NCI-H1930 (cell line): ENCODE data around the gene TAGLN.
"Not testable (repeated sequence)": the region's sequence is repeated elsewhere in the genome, so short reads cannot be mapped to it uniquely, and the experiment has no call there.

Experiments used
- DNase-seq, 2 experiments: peaks; one replicate each; lab custom pipeline; 2025; lab: John Stamatoyannopoulos, UW

The TAGLN gene

DNA sequence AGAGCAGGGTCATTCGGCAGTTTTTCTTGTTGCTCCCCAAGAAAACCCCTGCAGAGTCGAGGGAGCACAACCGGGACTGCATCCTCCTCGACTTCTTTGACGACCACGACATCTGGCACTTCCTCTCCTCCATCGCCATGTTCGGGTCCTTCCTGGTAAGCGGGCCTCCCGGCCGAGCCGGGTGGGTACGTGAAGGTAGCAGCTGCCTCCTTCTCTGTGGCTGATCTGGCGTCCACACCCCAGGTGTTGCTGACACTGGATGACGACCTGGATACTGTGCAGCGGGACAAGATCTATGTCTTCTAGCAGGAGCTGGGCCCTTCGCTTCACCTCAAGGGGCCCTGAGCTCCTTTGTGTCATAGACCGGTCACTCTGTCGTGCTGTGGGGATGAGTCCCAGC lies 3.4 kb upstream of the TAGLN start:
- no peak for DNase-seq

DNA sequence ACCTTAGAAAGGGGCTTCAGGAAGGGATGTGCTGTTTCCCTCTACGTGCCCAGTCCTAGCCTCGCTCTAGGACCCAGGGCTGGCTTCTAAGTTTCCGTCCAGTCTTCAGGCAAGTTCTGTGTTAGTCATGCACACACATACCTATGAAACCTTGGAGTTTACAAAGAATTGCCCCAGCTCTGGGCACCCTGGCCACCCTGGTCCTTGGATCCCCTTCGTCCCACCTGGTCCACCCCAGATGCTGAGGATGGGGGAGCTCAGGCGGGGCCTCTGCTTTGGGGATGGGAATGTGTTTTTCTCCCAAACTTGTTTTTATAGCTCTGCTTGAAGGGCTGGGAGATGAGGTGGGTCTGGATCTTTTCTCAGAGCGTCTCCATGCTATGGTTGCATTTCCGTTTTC lies 2.2 kb upstream of the TAGLN start:
- no peak for DNase-seq

DNA sequence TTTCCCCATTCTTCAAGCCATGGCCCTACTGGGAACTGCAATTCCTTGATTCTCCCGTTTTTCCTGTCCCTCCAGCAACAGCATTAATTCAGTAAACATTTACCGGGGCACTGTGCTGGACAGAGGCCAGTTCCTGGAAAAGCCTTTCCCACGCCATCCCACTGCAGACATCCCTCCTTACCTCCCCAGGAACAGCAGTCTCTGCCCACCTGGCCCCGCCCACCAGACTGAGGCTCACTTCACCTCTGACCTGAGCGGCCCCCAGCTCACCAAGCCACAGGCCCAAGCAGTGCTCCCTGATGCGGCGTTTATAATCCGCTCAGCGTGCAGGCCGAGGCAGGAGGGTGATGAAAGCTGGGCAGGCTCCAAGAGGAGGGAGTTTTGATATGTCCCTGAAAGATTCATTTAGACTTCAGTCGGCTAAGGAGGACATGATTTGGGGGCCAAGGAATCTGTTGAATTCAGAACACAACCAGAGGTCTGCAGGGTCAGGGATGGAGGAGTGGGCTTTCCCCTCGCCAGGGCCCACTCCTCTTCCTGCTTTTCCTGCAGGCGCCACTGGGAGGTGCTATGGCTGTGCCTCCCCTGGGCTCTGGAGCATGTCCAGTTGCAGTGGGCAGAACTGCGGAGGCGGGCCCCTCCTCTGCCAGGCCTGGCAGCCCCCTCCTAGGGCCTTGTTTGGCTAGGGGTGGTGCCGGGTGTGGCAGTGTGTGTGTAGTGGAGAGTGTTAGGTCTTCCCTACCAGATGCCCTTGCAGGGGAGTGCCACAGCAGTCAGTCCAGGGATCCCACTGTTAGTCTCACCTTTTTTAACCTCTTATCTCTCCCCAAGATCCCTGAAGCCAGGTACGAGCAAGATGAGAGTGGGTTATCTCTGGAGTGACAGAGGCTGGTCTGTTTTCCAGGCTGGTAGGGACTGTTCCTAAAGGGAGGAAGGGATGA lies 1.4 kb upstream of the TAGLN start:
- DNase-seq = no peak

- no peak for DNase-seq
These were observed 557 bp upstream of the TAGLN start for GRCh38 chr11:117198613-117199012.

DNA sequence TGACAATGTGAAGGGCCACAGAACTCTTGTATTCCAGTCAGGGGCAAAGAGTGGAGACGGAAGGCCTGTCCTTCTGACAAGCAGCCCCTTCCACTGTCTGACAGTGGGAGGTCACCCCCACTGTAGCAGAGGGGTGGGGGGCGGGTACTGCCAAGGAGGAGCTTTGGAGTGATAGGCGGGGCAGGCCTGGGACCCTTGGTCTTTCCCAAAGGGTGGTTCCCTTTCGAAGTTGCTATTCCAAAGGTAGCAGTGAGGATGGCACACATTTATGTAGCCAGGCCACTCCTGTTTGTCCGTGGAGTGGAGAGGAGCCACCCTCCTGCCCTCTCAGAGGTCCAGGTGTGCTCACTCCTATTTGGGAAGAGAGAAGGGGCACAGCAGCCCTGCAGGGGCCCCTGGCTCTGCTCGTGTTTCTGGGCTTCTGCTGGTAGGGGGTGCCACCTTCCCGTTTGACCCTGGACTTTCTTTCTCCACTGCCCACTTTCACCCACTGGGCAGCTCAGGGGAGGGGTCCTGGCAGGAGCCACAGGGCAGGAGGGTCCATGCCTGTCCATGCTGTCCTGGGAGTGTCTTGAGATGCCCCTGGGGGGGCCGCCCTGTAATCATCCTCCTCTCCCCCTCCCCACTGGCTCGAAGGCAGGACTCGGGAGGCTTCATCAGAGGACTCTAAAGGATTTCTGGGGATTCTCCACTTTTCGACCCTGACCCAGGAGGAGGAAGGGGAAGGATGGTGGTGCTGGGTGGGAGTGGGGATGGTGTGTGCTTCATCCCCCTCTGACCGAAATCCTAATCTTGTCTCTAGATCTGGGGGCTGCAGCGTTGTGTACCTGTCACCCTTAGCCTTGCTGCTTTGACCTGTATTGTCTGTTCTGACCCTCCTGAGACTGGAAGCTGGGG lies 994 bp downstream of the TAGLN start:
- no peak for DNase-seq

DNA sequence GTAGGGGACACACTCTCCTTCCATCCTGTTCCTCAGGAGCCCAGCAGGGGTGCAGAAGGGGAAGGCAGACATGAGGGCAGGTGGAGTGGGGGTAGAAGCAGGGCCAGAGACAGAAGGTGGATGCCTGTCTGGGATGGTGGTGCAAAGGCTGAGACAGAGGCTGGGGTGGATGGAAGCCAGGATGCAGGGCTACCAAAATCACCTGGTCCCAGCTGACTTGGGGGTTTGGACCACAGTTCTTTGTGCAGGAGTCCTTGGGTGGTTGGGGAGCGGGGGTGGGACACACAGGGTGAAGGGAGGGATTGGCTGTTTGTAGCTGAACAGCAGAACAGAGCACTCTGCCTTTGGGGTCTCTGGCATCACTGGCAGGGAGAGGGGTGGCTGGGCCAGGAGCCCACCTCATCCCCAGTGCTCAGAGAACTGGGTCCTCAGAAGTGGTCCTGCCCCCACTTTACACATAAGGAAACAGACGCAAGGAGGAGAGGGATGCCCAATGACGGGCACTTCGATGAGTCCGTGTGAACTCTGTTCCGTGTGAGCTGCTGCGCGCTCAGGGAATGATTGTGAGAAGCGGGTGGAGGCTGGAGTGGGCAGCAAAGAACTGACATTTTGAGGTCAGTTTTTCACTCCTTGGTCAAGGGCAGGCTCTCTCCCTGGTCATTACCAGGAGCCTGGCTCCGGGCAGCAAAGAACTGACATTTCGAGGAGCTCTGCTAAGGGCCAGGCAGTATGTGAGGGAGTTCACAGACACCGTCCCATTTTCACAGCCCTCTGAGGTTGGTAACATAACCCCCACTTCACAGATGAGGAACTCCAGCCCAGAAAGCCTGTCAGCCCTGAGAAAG lies 1.9 kb downstream of the TAGLN start:
- no peak for DNase-seq

GRCh38 chr11:117201658-117202305 lies 2.6 kb downstream of the TAGLN start:
- DNase-seq = no peak

GRCh38 chr11:117202386-117203068 lies 3.4 kb downstream of the TAGLN start:
- no peak for DNase-seq

GRCh38 chr11:117203069-117203407 lies 3.9 kb downstream of the TAGLN start:
- no peak for DNase-seq

DNA sequence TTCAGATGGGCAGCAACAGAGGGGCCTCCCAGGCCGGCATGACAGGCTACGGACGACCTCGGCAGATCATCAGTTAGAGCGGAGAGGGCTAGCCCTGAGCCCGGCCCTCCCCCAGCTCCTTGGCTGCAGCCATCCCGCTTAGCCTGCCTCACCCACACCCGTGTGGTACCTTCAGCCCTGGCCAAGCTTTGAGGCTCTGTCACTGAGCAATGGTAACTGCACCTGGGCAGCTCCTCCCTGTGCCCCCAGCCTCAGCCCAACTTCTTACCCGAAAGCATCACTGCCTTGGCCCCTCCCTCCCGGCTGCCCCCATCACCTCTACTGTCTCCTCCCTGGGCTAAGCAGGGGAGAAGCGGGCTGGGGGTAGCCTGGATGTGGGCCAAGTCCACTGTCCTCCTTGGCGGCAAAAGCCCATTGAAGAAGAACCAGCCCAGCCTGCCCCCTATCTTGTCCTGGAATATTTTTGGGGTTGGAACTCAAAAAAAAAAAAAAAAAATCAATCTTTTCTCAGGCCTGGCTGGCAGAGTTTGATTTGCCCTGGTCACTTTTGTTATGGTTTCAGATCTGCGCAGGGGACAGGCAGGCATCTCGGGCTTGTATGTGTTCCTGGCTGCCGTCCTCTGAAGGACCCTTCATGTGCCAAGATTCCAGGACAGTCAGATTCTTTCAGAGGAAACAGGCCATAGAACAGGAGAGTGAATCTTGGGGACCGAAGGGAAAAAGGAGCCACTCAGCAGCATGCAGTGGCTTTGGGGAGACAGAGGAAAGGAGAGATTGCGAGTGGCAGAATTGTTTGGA lies 5.3 kb downstream of the TAGLN start:
- DNase-seq = no peak

DNA sequence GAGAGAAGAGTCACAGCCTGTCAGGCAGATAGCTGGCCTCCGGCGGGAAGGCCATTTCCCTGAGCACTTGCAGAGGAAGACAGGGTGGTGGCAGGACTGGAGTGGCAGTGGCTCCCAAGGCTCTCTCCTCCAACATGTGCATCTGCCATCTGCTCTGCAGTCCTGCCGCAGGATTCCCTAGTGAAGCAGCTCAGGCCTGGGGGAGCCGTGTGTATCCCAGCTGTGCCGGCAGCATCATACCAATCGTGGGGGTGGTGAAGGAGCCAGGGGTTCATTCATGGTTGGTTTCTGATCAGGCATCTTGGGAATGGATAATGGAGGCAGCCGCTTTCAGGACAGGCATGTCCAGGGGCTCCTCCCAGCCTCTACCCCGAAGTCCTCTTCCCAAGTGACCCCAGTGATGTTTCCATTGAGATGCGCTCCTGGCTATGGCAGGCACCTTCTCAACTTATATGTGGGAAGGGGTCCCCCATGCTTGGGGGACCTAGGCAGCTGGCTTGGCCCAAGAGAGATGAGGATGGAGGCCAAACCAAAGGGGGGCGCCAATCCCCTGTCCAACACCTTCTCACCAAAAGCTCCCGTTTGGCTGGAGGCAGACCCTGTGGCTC lies 6.1 kb downstream of the TAGLN start:
- DNase-seq = no peak

GRCh38 chr11:117206111-117206510 lies 6.9 kb downstream of the TAGLN start:
- DNase-seq = not testable (repeated sequence)

GRCh38 chr11:117206859-117207258 lies 7.7 kb downstream of the TAGLN start:
- not testable (repeated sequence) for DNase-seq

DNA sequence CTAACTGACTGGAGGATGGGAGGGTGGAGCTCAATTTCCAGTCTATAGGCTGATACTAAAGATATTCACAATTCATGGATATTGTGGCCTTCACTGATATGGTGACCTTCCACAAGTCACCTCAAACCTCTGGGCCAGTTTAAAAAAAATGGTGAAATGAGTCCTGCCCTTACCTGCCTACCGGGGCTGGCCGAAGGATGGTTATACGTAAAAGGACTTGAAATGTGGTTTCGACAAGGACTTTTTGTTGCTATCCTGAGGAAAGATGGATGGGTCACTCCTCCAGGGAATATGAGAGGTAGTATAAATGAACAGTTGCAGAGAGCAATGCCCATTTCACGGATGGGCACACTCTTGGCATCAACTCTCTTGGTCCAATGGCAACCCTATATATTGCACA lies 8.3 kb downstream of the TAGLN start:
- not testable (repeated sequence) for DNase-seq

- not testable (repeated sequence) for DNase-seq
These were observed 9.5 kb downstream of the TAGLN start for GRCh38 chr11:117208710-117209109.

DNA sequence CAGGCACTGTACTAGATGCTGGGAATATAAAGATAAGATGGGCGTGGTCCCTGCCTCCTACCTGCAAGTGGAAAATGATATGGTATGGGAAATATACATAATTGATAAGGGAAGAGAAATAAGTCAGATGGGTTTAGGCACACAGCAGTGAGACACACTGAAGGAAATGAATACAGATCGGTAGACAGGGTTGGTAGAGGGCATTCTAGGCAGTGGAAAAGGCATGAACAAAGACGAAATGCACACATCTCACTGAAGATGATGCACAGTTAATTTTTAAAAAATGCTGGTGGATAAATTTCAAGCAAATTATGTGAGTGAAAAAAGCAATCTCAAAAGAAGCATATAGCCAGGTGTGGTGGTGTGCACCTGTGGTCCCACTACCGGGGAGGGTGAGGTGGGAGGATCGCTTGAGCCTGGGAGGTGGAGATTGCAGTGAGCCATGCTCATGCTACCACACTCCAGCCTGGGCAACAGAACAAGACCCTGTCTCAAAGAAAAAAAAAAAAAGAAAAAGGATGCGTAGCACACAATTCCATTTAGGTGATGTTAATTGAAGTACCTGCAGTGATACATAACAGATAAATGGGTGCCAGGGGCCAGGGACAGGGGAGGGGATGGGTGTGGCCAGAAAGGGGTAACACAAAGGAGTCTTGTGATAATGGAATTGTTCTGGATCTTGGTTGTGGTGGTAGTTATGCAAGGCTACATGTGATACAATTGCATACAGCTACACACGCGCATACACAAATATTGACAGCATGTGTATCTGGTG lies 10.4 kb downstream of the TAGLN start:
- DNase-seq = not testable (repeated sequence)

DNA sequence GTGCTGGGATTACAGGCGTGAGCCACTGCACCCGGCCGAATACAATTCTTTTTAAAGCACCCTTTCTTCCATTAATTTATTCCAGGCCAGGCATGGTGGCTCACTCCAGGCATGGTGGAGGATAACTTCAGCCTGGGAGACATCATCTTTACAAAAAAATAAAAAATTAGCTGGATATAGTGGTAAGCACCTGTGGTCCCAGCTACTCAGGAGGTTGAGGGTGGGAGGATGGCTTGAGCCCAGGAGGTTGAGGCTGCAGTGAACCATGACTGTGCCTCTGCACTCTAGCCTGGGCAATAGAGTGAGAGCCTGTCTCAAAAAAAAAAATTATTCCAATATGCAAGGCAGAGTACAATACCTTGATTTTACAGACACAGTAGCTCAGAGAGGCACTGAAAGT lies 11.4 kb downstream of the TAGLN start:
- no peak for DNase-seq

- DNase-seq = no peak
These were observed 13.7 kb downstream of the TAGLN start for GRCh38 chr11:117212697-117213355.
